Brain microvascular endothelial cell (primary cell): ENCODE results near the gene RAB27A.

ENCODE experiments used
- DNase-seq: peaks from one replicate; pipeline ENCODE4 v3.0.0-alpha.2; 2020
- H3K27ac ChIP-seq: fragments of 250-450 bp; sonication (Bioruptor Pico); 2 replicates; pipeline ENCODE4 v1.5.1; 2020; ENCODE audit warnings: mild to moderate bottlenecking, moderate library complexity
- H3K27me3 ChIP-seq: fragments of 250-450 bp; sonication (Bioruptor Pico); replicated peaks from 2 replicates; pipeline ENCODE4 v1.5.1; 2020; ENCODE audit warnings: mild to moderate bottlenecking
- H3K36me3 ChIP-seq: fragments of 250-450 bp; sonication (Bioruptor Pico); replicated peaks from 2 replicates; pipeline ENCODE4 v1.5.1; 2020; ENCODE audit warnings: mild to moderate bottlenecking
- H3K4me3 ChIP-seq: 2 replicates; pipeline ENCODE4 v1.5.1; 2011; ENCODE audit warnings: low read depth, mild to moderate bottlenecking, control low read depth, low read length, moderate library complexity
- in situ Hi-C: cut with HindIII; loops from 2 replicates; pipeline ENCODE4 v1.10.0; 2017; ENCODE audit warnings: low sequenced_read_pairs, low pct_ligation_motif_present
- TF ChIP-seq, protein P1 (sequence below): IDR thresholded peaks from 2 replicates; pipeline ENCODE4 v1.5.1; 2011; ENCODE audit warnings: low read depth, mild to moderate bottlenecking, moderate library complexity, low read length, control low read depth, inconsistent platforms; ENCODE audit errors: missing control alignments

RAB27A gene

GRCh38 chr15:55164284-55164683 is 125.3 kb downstream of the RAB27A start:
- no peak for DNase-seq
- TF ChIP-seq, protein P1, sequence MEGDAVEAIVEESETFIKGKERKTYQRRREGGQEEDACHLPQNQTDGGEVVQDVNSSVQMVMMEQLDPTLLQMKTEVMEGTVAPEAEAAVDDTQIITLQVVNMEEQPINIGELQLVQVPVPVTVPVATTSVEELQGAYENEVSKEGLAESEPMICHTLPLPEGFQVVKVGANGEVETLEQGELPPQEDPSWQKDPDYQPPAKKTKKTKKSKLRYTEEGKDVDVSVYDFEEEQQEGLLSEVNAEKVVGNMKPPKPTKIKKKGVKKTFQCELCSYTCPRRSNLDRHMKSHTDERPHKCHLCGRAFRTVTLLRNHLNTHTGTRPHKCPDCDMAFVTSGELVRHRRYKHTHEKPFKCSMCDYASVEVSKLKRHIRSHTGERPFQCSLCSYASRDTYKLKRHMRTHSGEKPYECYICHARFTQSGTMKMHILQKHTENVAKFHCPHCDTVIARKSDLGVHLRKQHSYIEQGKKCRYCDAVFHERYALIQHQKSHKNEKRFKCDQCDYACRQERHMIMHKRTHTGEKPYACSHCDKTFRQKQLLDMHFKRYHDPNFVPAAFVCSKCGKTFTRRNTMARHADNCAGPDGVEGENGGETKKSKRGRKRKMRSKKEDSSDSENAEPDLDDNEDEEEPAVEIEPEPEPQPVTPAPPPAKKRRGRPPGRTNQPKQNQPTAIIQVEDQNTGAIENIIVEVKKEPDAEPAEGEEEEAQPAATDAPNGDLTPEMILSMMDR, result no peak
- Histone ChIP-seq H3K4me3 (no peak overlapping the region), H3K36me3 (no peaks in the 10 kb centered on the region), H3K27me3 (no peaks in the 10 kb centered on the region), H3K27ac (no peak overlapping the region)
- in situ Hi-C loops, result no loop called here
